H9 (cell line): ENCODE measurements around the gene RTP4. TPM values are rescaled to one million over a fixed set of nuclear protein-coding genes. Genes with fewer than 3 reads are reported as not detected.

Experiments used
- DNase-seq: peaks from one replicate; pipeline ENCODE4 v3.0.0-alpha.2; 2017
- H2AFZ ChIP-seq: one replicate; pipeline ENCODE4 v1.6.1; 2013; ENCODE audit warnings: mild to moderate bottlenecking, low read length, control low read depth, moderate library complexity
- H2AK5ac ChIP-seq: 2 replicates; pipeline ENCODE4 v1.6.1; 2013; ENCODE audit warnings: low read length, control low read depth, mixed read lengths; ENCODE audit not compliant: insufficient read length
- H2BK120ac ChIP-seq: one replicate; pipeline ENCODE4 v1.6.1; 2013; ENCODE audit warnings: low read depth, mild to moderate bottlenecking, low read length, control low read depth, inconsistent platforms; ENCODE audit not compliant: poor library complexity, severe bottlenecking
- H2BK12ac ChIP-seq: 2 replicates; pipeline ENCODE4 v1.6.1; 2013; ENCODE audit warnings: low read length, control low read depth, mixed read lengths, low read depth; ENCODE audit not compliant: insufficient read length
- H2BK15ac ChIP-seq: 2 replicates; pipeline ENCODE4 v1.6.1; 2013; ENCODE audit warnings: low read depth, low read length, control low read depth
- H2BK20ac ChIP-seq: one replicate; pipeline ENCODE4 v1.6.1; 2013; ENCODE audit warnings: low read depth, mild to moderate bottlenecking, low read length, control low read depth, inconsistent platforms; ENCODE audit not compliant: poor library complexity, severe bottlenecking
- H2BK5ac ChIP-seq: 2 replicates; pipeline ENCODE4 v1.6.1; 2013; ENCODE audit warnings: low read length, control low read depth, mixed read lengths; ENCODE audit not compliant: insufficient read length
- H3K14ac ChIP-seq: 2 replicates; pipeline ENCODE4 v1.6.1; 2013; ENCODE audit warnings: low read length, control low read depth; ENCODE audit not compliant: insufficient read depth
- H3K18ac ChIP-seq: 2 replicates; pipeline ENCODE4 v1.6.1; 2013; ENCODE audit warnings: low read depth, mild to moderate bottlenecking, mixed read lengths, low read length, control low read depth; ENCODE audit not compliant: insufficient read length
- H3K23ac ChIP-seq: 2 replicates; pipeline ENCODE4 v1.6.1; 2013; ENCODE audit warnings: low read length, control low read depth, mixed read lengths, low read depth; ENCODE audit not compliant: insufficient read length
- H3K23me2 ChIP-seq: 2 replicates; pipeline ENCODE4 v1.6.1; 2013; ENCODE audit warnings: low read depth, mild to moderate bottlenecking, mixed read lengths, low read length, control low read depth; ENCODE audit not compliant: insufficient read length, poor library complexity, severe bottlenecking
- H3K27ac ChIP-seq: 2 replicates; pipeline ENCODE4 v1.5.1; 2013; ENCODE audit warnings: low read length, control low read depth, mixed read lengths, low read depth; ENCODE audit not compliant: insufficient read length
- H3K27me3 ChIP-seq: 2 replicates; pipeline ENCODE4 v1.6.1; 2013; ENCODE audit warnings: low read length, control low read depth, inconsistent platforms; ENCODE audit not compliant: insufficient read depth
- H3K4ac ChIP-seq: 2 replicates; pipeline ENCODE4 v1.6.1; 2013; ENCODE audit warnings: low read depth, mild to moderate bottlenecking, control low read depth, inconsistent platforms, low read length, moderate library complexity
- H3K4me1 ChIP-seq: 2 replicates; pipeline ENCODE4 v1.6.1; 2013; ENCODE audit warnings: low read length, control low read depth, inconsistent platforms; ENCODE audit not compliant: insufficient read depth
- H3K4me2 ChIP-seq: 2 replicates; pipeline ENCODE4 v1.6.1; 2013; ENCODE audit warnings: low read length, control low read depth, mixed read lengths; ENCODE audit not compliant: insufficient read length, insufficient read depth
- H3K56ac ChIP-seq: 2 replicates; pipeline ENCODE4 v1.6.1; 2013; ENCODE audit warnings: low read depth, mild to moderate bottlenecking, mixed read lengths, low read length, control low read depth; ENCODE audit not compliant: insufficient read length
- H3K79me1 ChIP-seq: 2 replicates; pipeline ENCODE4 v1.6.1; 2013; ENCODE audit warnings: low read depth, mild to moderate bottlenecking, moderate library complexity, low read length, control low read depth, inconsistent platforms; ENCODE audit not compliant: insufficient read depth, poor library complexity, severe bottlenecking
- H3K79me2 ChIP-seq: 2 replicates; pipeline ENCODE4 v1.6.1; 2013; ENCODE audit warnings: low read length, control low read depth, inconsistent platforms; ENCODE audit not compliant: insufficient read depth
- H3K9ac ChIP-seq: 2 replicates; pipeline ENCODE4 v1.6.1; 2013; ENCODE audit warnings: low read length, control low read depth, mixed read lengths; ENCODE audit not compliant: insufficient read length; ENCODE audit errors: extremely low read depth
- H3K9me3 ChIP-seq: one replicate; pipeline ENCODE4 v1.6.1; 2013; ENCODE audit warnings: low read depth, low read length, inconsistent platforms; ENCODE audit not compliant: control insufficient read depth
- H3T11ph ChIP-seq: one replicate; pipeline ENCODE4 v1.6.1; 2013; ENCODE audit warnings: mild to moderate bottlenecking, low read length, control low read depth, inconsistent platforms
- H4K20me1 ChIP-seq: one replicate; pipeline ENCODE4 v1.6.1; 2013; ENCODE audit not compliant: control insufficient read depth, insufficient read length, insufficient read depth
- H4K5ac ChIP-seq: 2 replicates; pipeline ENCODE4 v1.6.1; 2013; ENCODE audit warnings: low read depth, mild to moderate bottlenecking, mixed read lengths, low read length, control low read depth; ENCODE audit not compliant: insufficient read length
- H4K8ac ChIP-seq: replicated peaks from 2 replicates; pipeline ENCODE4 v1.6.1; 2013; ENCODE audit warnings: low read length, control low read depth, mixed read lengths, low read depth; ENCODE audit not compliant: insufficient read length
- H4K91ac ChIP-seq: 2 replicates; pipeline ENCODE4 v1.6.1; 2013; ENCODE audit warnings: low read depth, mild to moderate bottlenecking, moderate library complexity, mixed read lengths, low read length, control low read depth; ENCODE audit not compliant: insufficient read length
- H3K27ac Mint-ChIP-seq, 3 experiments: 2 replicates in 2 of 3; 3 replicates in 1 of 3; pipeline ENCODE4 v1.8.0; 2020 to 2021; ENCODE audit warnings: mixed read lengths in 3 of 3, mild to moderate bottlenecking in 1 of 3, moderate library complexity in 1 of 3
- H3K27me3 Mint-ChIP-seq: 2 replicates; pipeline ENCODE4 v1.8.0; 2021; ENCODE audit warnings: low read depth, mild to moderate bottlenecking, moderate library complexity, mixed read lengths
- H3K36me3 Mint-ChIP-seq, 3 experiments: 2 replicates in 2 of 3; 3 replicates in 1 of 3; pipeline ENCODE4 v1.8.0; 2020 to 2021; ENCODE audit warnings: low read depth in 3 of 3, mixed read lengths in 3 of 3; ENCODE audit not compliant: insufficient read depth in 1 of 3
- H3K4me1 Mint-ChIP-seq, 2 experiments: 2 replicates each; pipeline ENCODE4 v1.8.0; 2020; ENCODE audit warnings: mixed read lengths in 2 of 2
- H3K4me3 Mint-ChIP-seq, 2 experiments: 2 replicates in 1 of 2; 3 replicates in 1 of 2; pipeline ENCODE4 v1.8.0; 2020 to 2021; ENCODE audit warnings: mild to moderate bottlenecking in 2 of 2, mixed read lengths in 2 of 2, moderate library complexity in 1 of 2
- H3K9me3 Mint-ChIP-seq, 2 experiments: 2 replicates in 1 of 2; 3 replicates in 1 of 2; pipeline ENCODE4 v1.8.0; 2020; ENCODE audit warnings: mild to moderate bottlenecking in 2 of 2, mixed read lengths in 2 of 2, moderate library complexity in 1 of 2
- WGBS: extraction: QIAGEN DNeasy Blood & Tissue Kit; methylation state at CpG from one replicate; pipeline ENCODE4 v1.1.7; 2013; ENCODE audit warnings: missing lambda C conversion rate, low lambda C conversion rate, mixed read lengths; ENCODE audit not compliant: insufficient read length; ENCODE audit errors: extremely low coverage; 5-methylcytosine and 5-hydroxymethylcytosine counted together
- total RNA-seq: library from RNA; stranded (reverse); gene quantifications from 2 replicates; pipeline ENCODE4 v1.2.1, GENCODE V29; 2021
- TF ChIP-seq, protein P1 (sequence below): fragments of 200-600 bp; sonication (generic); conservative IDR thresholded peaks from 3 replicates; pipeline ENCODE4 v1.8.0; 2021; ENCODE audit warnings: antibody characterized with exemption, mild to moderate bottlenecking

The RTP4 gene
- total RNA-seq, 1 experiment from 2014 or later, result not detected

GRCh38 chr3:187370051-187370450 lies 1.9 kb downstream of the RTP4 start:
- H4K8ac ChIP-seq, result no peak overlapping the region
- H3K79me1 ChIP-seq, result no peaks in the 10 kb centered on the region
- H3K4me1 ChIP-seq, result no peaks in the 10 kb centered on the region
- no peak overlapping the region for H2AFZ ChIP-seq
- H3K27ac Mint-ChIP-seq, result no peak overlapping the region
- H2BK15ac ChIP-seq, result no peak overlapping the region
- no peaks in the 10 kb centered on the region for H3K9me3 ChIP-seq
- peaks cover 0 to 2% of the 10 kb centered on the region in 2 experiments; a peak in 1 of 5 replicates for H3K9me3 Mint-ChIP-seq
- H3K4me3 Mint-ChIP-seq, result no peak overlapping the region
- no peak overlapping the region for H4K91ac ChIP-seq
- H3K27me3 ChIP-seq, result no peaks in the 10 kb centered on the region
- H2BK120ac ChIP-seq, result no peak overlapping the region
- no peak overlapping the region for H4K5ac ChIP-seq
- H3K56ac ChIP-seq, result no peak overlapping the region
- no peak for DNase-seq
- H3T11ph ChIP-seq, result no peak overlapping the region
- no peak overlapping the region for H2BK5ac ChIP-seq
- no peak overlapping the region for H2BK20ac ChIP-seq
- H3K4me2 ChIP-seq, result no peak overlapping the region
- H3K4me1 Mint-ChIP-seq, result peaks cover 3 to 23% of the 10 kb centered on the region in 2 experiments
- H3K9ac ChIP-seq, result no peak overlapping the region
- no peak overlapping the region for H3K14ac ChIP-seq
- no peak overlapping the region for H3K23ac ChIP-seq
- no peak overlapping the region for H3K4ac ChIP-seq
- H3K79me2 ChIP-seq, result no peaks in the 10 kb centered on the region
- no peak overlapping the region for H3K27ac ChIP-seq
- H3K36me3 Mint-ChIP-seq, result peaks cover 0 to 10% (median 3%) of the 10 kb centered on the region in 3 experiments; a peak in 3 of 7 replicates
- H3K27me3 Mint-ChIP-seq, result peaks cover 9% of the 10 kb centered on the region
- TF ChIP-seq, protein P1, sequence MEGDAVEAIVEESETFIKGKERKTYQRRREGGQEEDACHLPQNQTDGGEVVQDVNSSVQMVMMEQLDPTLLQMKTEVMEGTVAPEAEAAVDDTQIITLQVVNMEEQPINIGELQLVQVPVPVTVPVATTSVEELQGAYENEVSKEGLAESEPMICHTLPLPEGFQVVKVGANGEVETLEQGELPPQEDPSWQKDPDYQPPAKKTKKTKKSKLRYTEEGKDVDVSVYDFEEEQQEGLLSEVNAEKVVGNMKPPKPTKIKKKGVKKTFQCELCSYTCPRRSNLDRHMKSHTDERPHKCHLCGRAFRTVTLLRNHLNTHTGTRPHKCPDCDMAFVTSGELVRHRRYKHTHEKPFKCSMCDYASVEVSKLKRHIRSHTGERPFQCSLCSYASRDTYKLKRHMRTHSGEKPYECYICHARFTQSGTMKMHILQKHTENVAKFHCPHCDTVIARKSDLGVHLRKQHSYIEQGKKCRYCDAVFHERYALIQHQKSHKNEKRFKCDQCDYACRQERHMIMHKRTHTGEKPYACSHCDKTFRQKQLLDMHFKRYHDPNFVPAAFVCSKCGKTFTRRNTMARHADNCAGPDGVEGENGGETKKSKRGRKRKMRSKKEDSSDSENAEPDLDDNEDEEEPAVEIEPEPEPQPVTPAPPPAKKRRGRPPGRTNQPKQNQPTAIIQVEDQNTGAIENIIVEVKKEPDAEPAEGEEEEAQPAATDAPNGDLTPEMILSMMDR, result no peak
- no peaks in the 10 kb centered on the region for H3K23me2 ChIP-seq
- H2BK12ac ChIP-seq, result no peak overlapping the region
- WGBS, result no CpG with 5 or more reads among the region's 3 CpGs
- H3K18ac ChIP-seq, result no peak overlapping the region
- no peaks in the 10 kb centered on the region for H4K20me1 ChIP-seq
- H2AK5ac ChIP-seq, result no peak overlapping the region
